PC-3 (cell line): ENCODE measurements around the gene FHL3. TPM values are rescaled to one million over a fixed set of nuclear protein-coding genes. Genes with fewer than 3 reads are reported as not detected.

Experiments used
- ATAC-seq: fragments of 200-7000 bp; cut with Tn5 transposase; 2 replicates; pipeline ENCODE4 v1.9.1; 2020; ENCODE audit warnings: mild to moderate bottlenecking, moderate library complexity
- BruUV-seq: library from RNA; stranded (reverse); fragments of 400-500 nt; replicated peaks from 2 replicates; lab custom pipeline; 2021; lab: Mats Ljungman, UMichigan
- CTCF ChIA-PET: fragments of 300-600 bp; sonication (Branson Sonifier 250); formaldehyde crosslinking; loops from one replicate; lab custom pipeline; 2022; ENCODE audit warnings: antibody characterized with exemption; lab: Charles Lee
- POLR2A ChIA-PET: fragments of 300-600 bp; sonication (Branson Sonifier 250); formaldehyde crosslinking; loops from one replicate; lab custom pipeline; 2022; ENCODE audit warnings: antibody characterized with exemption; ENCODE audit not compliant: unreplicated experiment; lab: Charles Lee
- DNase-seq: peaks from one replicate; pipeline ENCODE4 v3.0.0-alpha.2; 2015
- H2AFZ ChIP-seq: fragments of 300-600 bp; sonication (generic); 2 replicates; pipeline ENCODE4 v1.6.0; 2016; ENCODE audit warnings: antibody characterized with exemption, low read length
- H3F3A ChIP-seq: fragments of 300-600 bp; sonication (generic); one replicate; pipeline ENCODE4 v1.6.0; 2017; ENCODE audit warnings: antibody characterized with exemption, low read length, control low read depth, mild to moderate bottlenecking; ENCODE audit not compliant: unreplicated experiment
- H3K27ac ChIP-seq: fragments of 300-600 bp; sonication (generic); 2 replicates; pipeline ENCODE4 v1.5.1; 2016; ENCODE audit warnings: mild to moderate bottlenecking, low read length
- H3K27me3 ChIP-seq: fragments of 300-600 bp; sonication (generic); 2 replicates; pipeline ENCODE4 v1.6.1; 2016; ENCODE audit warnings: low read length, mixed read lengths
- H3K36me3 ChIP-seq: fragments of 300-600 bp; sonication (generic); 2 replicates; pipeline ENCODE4 v1.6.1; 2016; ENCODE audit warnings: low read depth, mixed run types, low read length, mixed read lengths
- H3K4me1 ChIP-seq: fragments of 300-600 bp; sonication (generic); 2 replicates; pipeline ENCODE4 v1.5.1; 2016; ENCODE audit warnings: low read length; ENCODE audit not compliant: insufficient read depth
- H3K4me2 ChIP-seq: fragments of 300-600 bp; sonication (generic); 2 replicates; pipeline ENCODE4 v1.6.0; 2016; ENCODE audit warnings: low read length
- H3K4me3 ChIP-seq: fragments of 300-600 bp; sonication (generic); 2 replicates; pipeline ENCODE4 v1.5.1; 2016; ENCODE audit warnings: mild to moderate bottlenecking, low read length, mixed read lengths
- H3K79me2 ChIP-seq: fragments of 300-600 bp; sonication (generic); 2 replicates; pipeline ENCODE4 v1.6.1; 2017; ENCODE audit warnings: low read length, mixed read lengths
- H3K9ac ChIP-seq: fragments of 300-600 bp; sonication (generic); 2 replicates; pipeline ENCODE4 v1.6.0; 2016; ENCODE audit warnings: mild to moderate bottlenecking, low read length
- H3K9me2 ChIP-seq: fragments of 300-600 bp; sonication (generic); replicated peaks from 2 replicates; pipeline ENCODE4 v1.6.1; 2016; ENCODE audit warnings: mixed run types, low read length, mixed read lengths
- H3K9me3 ChIP-seq: fragments of 300-600 bp; sonication (generic); 2 replicates; pipeline ENCODE4 v1.6.1; 2016; ENCODE audit warnings: low read length, mixed read lengths
- H4K20me1 ChIP-seq: fragments of 300-600 bp; sonication (generic); 2 replicates; pipeline ENCODE4 v1.6.1; 2016; ENCODE audit warnings: low read length, mixed read lengths
- EZH2 ChIP-seq: fragments of 300-600 bp; sonication (generic); IDR thresholded peaks from one replicate; pipeline ENCODE4 v1.6.1; 2017; ENCODE audit warnings: antibody characterized with exemption, mild to moderate bottlenecking, low read length; ENCODE audit not compliant: unreplicated experiment
- EZH2phosphoT487 ChIP-seq: fragments of 300-600 bp; sonication (generic); IDR thresholded peaks from 2 replicates; pipeline ENCODE4 v1.6.1; 2018; ENCODE audit warnings: mild to moderate bottlenecking, antibody characterized with exemption, low read length, borderline replicate concordance
- intact Hi-C: fragments of 100-400 bp; cut with micrococcal nuclease; formaldehyde crosslinking; loops from 2 replicates; pipeline ENCODE4 v1.9.0; 2023
- total RNA-seq: library from RNA; depleted of rRNA; stranded (reverse); fragments of >200 nt; gene quantifications from 2 replicates; pipeline ENCODE4 v1.2.3, GENCODE V29; 2014
- TF ChIP-seq, protein P1 (sequence below): fragments of 300-600 bp; sonication (generic); conservative IDR thresholded peaks from 2 replicates; pipeline ENCODE4 v1.5.1; 2017; ENCODE audit warnings: antibody characterized with exemption, low read depth, mild to moderate bottlenecking, low read length

FHL3 gene
- total RNA-seq, 1 experiment from 2014 or later: 6.3 TPM

DNA sequence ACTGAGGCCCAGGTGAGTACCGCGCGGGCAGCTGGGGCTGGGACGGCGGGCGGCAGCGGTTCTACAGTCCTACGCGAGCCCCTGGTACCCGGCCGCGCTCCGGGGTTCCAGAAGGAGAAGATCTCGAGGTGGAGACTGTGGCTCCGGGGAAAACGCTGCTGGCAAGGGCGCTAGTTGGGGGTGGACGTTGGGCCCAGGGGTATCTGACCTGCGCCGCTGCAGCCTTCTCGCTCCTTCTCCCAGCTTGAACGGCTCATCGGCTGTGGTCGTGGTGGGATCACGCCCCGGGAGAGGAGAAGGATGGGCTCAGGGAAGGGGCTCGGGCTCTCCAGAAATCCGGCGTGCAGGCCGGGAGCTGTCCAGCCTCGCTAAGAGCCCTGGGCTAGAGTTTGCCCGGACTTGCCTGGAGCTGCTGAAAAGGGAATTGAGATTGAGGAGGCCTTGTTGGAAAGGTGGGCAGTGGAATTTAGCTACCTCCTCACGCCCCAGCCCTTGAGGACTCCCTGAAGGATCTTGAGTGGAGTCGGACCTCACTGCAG lies 42.4 kb upstream of the FHL3 start:
- no peak overlapping the region for H3K9ac ChIP-seq

DNA sequence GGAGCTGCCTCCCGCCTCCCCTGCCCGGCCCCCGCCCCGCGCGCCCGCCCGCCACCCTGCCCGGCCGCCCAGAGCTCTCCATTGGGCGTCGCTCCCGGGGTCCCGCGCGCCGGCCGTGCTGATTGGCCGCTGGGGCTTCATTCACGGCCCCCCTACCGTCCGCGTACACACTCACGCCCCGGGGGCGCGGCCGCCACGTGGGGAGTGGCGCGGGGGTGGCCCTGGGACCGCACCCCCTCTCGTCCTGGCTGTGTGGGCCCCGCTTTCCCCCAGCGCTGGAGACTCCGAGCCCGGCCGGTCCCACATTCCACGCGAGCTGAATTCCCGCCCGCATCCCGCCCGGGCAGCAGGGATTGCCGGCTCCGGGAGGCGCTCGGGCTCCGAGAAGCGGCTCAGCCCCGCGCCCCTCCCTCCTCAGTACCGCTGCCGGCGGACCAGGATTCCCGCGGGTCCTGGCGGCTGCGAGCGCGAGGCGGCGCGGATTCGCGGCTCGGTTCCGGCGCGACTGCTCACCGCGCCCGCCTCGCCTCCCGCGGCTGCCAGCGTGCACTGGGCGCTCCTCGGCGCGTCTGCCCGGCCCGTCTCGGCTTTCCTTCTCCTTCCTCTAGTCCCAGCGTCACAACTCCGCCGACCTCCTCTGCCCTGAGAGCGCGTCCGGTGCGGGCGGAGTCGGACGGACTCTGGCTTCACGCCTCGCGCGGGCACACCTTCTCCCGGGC lies 41.7 kb upstream of the FHL3 start:
- no peaks in the 10 kb centered on the region for H3K79me2 ChIP-seq
- no peaks in the 10 kb centered on the region for H3K9me2 ChIP-seq
- peaks cover 33% of the 10 kb centered on the region for H3K27me3 ChIP-seq
- ATAC-seq (peak; percentile 88), DNase-seq (peak; percentile 58)
- H3K9me3 ChIP-seq: no peaks in the 10 kb centered on the region
- H3K4me3 ChIP-seq: peak overlapping the region; percentile 67
- TF ChIP-seq EZH2phosphoT487 (no peak), EZH2 (no peak)
- TF ChIP-seq, protein P1, sequence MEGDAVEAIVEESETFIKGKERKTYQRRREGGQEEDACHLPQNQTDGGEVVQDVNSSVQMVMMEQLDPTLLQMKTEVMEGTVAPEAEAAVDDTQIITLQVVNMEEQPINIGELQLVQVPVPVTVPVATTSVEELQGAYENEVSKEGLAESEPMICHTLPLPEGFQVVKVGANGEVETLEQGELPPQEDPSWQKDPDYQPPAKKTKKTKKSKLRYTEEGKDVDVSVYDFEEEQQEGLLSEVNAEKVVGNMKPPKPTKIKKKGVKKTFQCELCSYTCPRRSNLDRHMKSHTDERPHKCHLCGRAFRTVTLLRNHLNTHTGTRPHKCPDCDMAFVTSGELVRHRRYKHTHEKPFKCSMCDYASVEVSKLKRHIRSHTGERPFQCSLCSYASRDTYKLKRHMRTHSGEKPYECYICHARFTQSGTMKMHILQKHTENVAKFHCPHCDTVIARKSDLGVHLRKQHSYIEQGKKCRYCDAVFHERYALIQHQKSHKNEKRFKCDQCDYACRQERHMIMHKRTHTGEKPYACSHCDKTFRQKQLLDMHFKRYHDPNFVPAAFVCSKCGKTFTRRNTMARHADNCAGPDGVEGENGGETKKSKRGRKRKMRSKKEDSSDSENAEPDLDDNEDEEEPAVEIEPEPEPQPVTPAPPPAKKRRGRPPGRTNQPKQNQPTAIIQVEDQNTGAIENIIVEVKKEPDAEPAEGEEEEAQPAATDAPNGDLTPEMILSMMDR: no peak
- H4K20me1 ChIP-seq: no peaks in the 10 kb centered on the region
- H3K4me2 ChIP-seq: peak overlapping the region; percentile 84
- H2AFZ ChIP-seq: peak overlapping the region; percentile 87
- no peak overlapping the region for H3K9ac ChIP-seq
- POLR2A ChIA-PET: no interaction called here
- H3K27ac ChIP-seq: no peak overlapping the region
- H3K36me3 ChIP-seq: no peaks in the 10 kb centered on the region
- no TSS peak for BruUV-seq
- intact Hi-C loops: no loop called here
- CTCF ChIA-PET: interaction anchor here (1.1 kb wide), 1 partner anchor 24 kb away, joined by 3 read pairs; no protein-coding TSS in a partner anchor
- no peaks in the 10 kb centered on the region for H3K4me1 ChIP-seq
- H3F3A ChIP-seq: no peaks in the 10 kb centered on the region

More for the DNA sequence above, 42.4 kb upstream of the FHL3 start:
- BruUV-seq: no TSS peak
- DNase-seq (peak; percentile 26), ATAC-seq (peak; percentile 11)
- TF ChIP-seq EZH2phosphoT487 (no peak), EZH2 (no peak)
- TF ChIP-seq, protein P1: no peak
- intact Hi-C loops: no loop called here
- H4K20me1 ChIP-seq: no peaks in the 10 kb centered on the region
- H3K9me3 ChIP-seq: no peaks in the 10 kb centered on the region
- H3K9me2 ChIP-seq: no peaks in the 10 kb centered on the region
- H3K4me3 ChIP-seq: peak overlapping the region; percentile 67
- H3K79me2 ChIP-seq: no peaks in the 10 kb centered on the region
- ChIA-PET CTCF (interaction anchor here (1.2 kb wide), 1 partner anchor 24 kb away, joined by 6 read pairs; no protein-coding TSS in a partner anchor), POLR2A (no interaction called here)
- H3K4me2 ChIP-seq: peak overlapping the region; percentile 84
- H2AFZ ChIP-seq: peak overlapping the region; percentile 87
- no peaks in the 10 kb centered on the region for H3K36me3 ChIP-seq
- H3K27me3 ChIP-seq: peaks cover 33% of the 10 kb centered on the region
- H3K4me1 ChIP-seq: no peaks in the 10 kb centered on the region
- H3F3A ChIP-seq: no peaks in the 10 kb centered on the region
- H3K27ac ChIP-seq: no peak overlapping the region
